Neural crest cell (in vitro differentiated cells): ENCODE measurements around the gene PEX10. TPM values are rescaled to one million over a fixed set of nuclear protein-coding genes. Genes with fewer than 3 reads are reported as not detected.

Source experiments
- DNase-seq: peaks from one replicate; pipeline ENCODE4 v3.0.0; 2021; ENCODE audit warnings: low read depth, mixed read lengths, low spot score
- H3K27ac Mint-ChIP-seq: one replicate; pipeline ENCODE4 v1.8.0; 2021; ENCODE audit warnings: mild to moderate bottlenecking, mixed read lengths; ENCODE audit not compliant: unreplicated experiment
- H3K27me3 Mint-ChIP-seq: 2 replicates; pipeline ENCODE4 v1.8.0; 2021; ENCODE audit warnings: low read depth, mild to moderate bottlenecking, mixed read lengths
- H3K36me3 Mint-ChIP-seq: 2 replicates; pipeline ENCODE4 v1.8.0; 2021; ENCODE audit warnings: low read depth, mild to moderate bottlenecking, mixed read lengths
- H3K4me1 Mint-ChIP-seq: 2 replicates; pipeline ENCODE4 v1.8.0; 2021; ENCODE audit warnings: mixed read lengths
- H3K4me3 Mint-ChIP-seq: one replicate; pipeline ENCODE4 v1.8.0; 2021; ENCODE audit warnings: mild to moderate bottlenecking, mixed read lengths
- H3K9me3 Mint-ChIP-seq: 2 replicates; pipeline ENCODE4 v1.8.0; 2021; ENCODE audit warnings: mixed read lengths
- CTCF ChIP-seq: fragments of 200-600 bp; sonication (generic); conservative IDR thresholded peaks from 2 replicates; pipeline ENCODE4 v1.5.0; 2021; ENCODE audit warnings: antibody characterized with exemption, mild to moderate bottlenecking
- total RNA-seq: library from RNA; stranded (reverse); gene quantifications from 2 replicates; pipeline ENCODE4 v1.2.1, GENCODE V29; 2021

PEX10 gene
- total RNA-seq, 1 donor from 2014 or later: 31.2 TPM

- H3K27me3 Mint-ChIP-seq: no peaks in the 10 kb centered on the region
Measured at GRCh38 chr1:2396059-2396458, 16.3 kb downstream of the PEX10 start.

DNA sequence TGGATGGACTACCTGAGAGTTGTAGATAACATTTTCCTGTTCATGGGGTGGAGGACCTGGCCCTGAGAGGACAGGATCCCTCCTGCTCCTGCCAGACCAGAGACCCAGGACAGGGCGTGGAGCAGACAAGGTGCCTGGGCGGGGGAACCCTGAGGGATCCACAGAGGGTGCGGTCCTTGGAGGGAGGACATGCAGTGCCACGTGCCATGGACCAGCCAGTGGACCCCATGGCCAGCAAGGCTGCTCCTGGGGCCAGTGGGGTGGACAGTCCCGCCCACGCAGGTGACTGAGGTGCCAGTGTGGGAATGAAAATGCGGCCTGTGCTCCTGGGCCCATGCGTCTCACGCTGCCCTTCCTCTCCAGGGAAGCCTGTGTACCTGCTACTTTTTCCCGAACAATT is 17.1 kb downstream of the PEX10 start:
- H3K4me3 Mint-ChIP-seq: peak overlapping the region; percentile 49
- peaks cover 7% of the 10 kb centered on the region for H3K36me3 Mint-ChIP-seq
- H3K27ac Mint-ChIP-seq: no peak overlapping the region
- no peaks in the 10 kb centered on the region for H3K27me3 Mint-ChIP-seq
- H3K4me1 Mint-ChIP-seq: peaks cover 18% of the 10 kb centered on the region
- TF ChIP-seq CTCF: no peak
- no peaks in the 10 kb centered on the region for H3K9me3 Mint-ChIP-seq
- DNase-seq: no peak

More at GRCh38 chr1:2396059-2396458, 16.3 kb downstream of the PEX10 start:
- no peaks in the 10 kb centered on the region for H3K9me3 Mint-ChIP-seq
- TF ChIP-seq CTCF: no peak
- peaks cover 10% of the 10 kb centered on the region for H3K36me3 Mint-ChIP-seq
- no peak for DNase-seq
- H3K4me3 Mint-ChIP-seq: peak overlapping the region; percentile 34
- H3K27ac Mint-ChIP-seq: no peak overlapping the region
- H3K4me1 Mint-ChIP-seq: peaks cover 18% of the 10 kb centered on the region

DNA sequence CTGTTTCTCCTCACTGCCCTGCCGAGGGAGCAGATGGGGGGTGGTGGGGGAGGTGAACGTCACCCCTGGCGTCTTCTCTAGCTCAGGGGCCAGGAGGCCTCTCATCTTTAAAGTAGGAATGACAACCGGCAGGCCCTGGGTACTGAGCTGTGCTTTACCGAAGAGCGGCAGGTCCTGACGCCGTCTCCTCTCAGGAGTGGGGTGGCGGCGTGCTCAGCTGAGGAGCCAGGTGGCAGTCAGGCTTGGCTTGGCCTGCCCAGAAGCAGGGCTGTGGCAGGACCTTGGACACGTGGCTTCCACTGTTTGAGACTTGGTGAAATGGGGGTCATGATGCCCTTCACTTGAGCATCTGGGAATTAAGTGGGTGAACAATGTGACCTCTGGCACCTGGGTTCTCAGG is 17.6 kb downstream of the PEX10 start:
- TF ChIP-seq CTCF: no peak
- Mint-ChIP-seq H3K4me1 (peaks cover 18% of the 10 kb centered on the region), H3K27me3 (no peaks in the 10 kb centered on the region), H3K27ac (peak overlapping the region; percentile 43), H3K9me3 (no peaks in the 10 kb centered on the region), H3K36me3 (peaks cover 7% of the 10 kb centered on the region), H3K4me3 (peak overlapping the region; percentile 49)
- no peak for DNase-seq

- DNase-seq: no peak
- Mint-ChIP-seq H3K27ac (peak overlapping the region; percentile 43), H3K36me3 (peaks cover 5% of the 10 kb centered on the region), H3K9me3 (no peaks in the 10 kb centered on the region), H3K27me3 (no peaks in the 10 kb centered on the region), H3K4me1 (peaks cover 18% of the 10 kb centered on the region), H3K4me3 (peak overlapping the region; percentile 41)
- no peak for TF ChIP-seq CTCF
Measured at GRCh38 chr1:2394220-2394619, 18.1 kb downstream of the PEX10 start.

GRCh38 chr1:2393471-2393877 is 18.9 kb downstream of the PEX10 start:
- no peak overlapping the region for H3K27ac Mint-ChIP-seq
- H3K4me1 Mint-ChIP-seq: peaks cover 18% of the 10 kb centered on the region
- H3K9me3 Mint-ChIP-seq: no peaks in the 10 kb centered on the region
- H3K4me3 Mint-ChIP-seq: peak overlapping the region; percentile 92
- no peak for DNase-seq
- no peaks in the 10 kb centered on the region for H3K27me3 Mint-ChIP-seq
- peaks cover 2% of the 10 kb centered on the region for H3K36me3 Mint-ChIP-seq
- no peak for TF ChIP-seq CTCF

GRCh38 chr1:2392686-2393085 is 19.7 kb downstream of the PEX10 start:
- Mint-ChIP-seq H3K36me3 (peaks cover 2% of the 10 kb centered on the region), H3K27me3 (no peaks in the 10 kb centered on the region), H3K27ac (peak overlapping the region; percentile 24), H3K9me3 (no peaks in the 10 kb centered on the region), H3K4me3 (peak overlapping the region; percentile 92), H3K4me1 (peaks cover 18% of the 10 kb centered on the region)
- TF ChIP-seq CTCF: no peak
- DNase-seq: no peak
